ENCODE measurements around the gene LRIG1. TPM values are rescaled to one million over a fixed set of nuclear protein-coding genes. Genes with fewer than 3 reads are reported as not detected.

The LRIG1 gene
- total RNA-seq, 4 donors from 2014 or later, result 48.6 to 58.6 (median 52.5) TPM

DNA sequence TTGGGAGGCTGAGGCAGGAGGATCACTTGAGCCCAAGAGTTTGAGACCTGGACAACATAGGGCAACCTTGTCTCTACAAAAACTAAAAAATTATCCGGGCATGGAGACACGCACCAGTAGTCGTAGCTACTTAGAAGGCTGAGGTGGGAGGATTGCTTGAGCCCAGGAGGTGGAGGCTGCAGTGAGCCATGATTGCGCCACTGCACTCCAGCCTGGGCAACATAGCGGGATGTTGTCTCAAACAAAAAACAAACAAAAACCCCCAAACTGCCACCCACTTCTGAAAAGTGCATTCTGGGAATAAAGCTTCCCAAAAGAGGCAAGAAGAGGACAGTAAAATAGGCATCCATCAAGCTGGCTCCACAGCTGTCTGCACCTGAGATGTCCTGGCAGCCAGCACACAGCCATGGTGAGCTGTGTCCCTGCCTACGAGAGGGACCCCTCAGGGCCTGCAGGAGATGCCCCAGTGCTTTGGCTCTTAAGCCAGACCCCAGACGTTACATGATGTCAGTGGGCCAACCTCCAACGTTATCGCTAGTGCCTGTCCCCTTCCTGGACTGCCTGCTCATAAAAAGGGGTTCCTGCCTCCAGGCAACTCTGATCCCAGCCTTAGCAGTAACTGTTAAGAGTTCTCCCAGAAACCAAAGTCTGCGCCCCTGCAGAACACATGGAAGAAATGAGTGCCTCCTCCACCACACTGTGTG, 101.1 kb downstream of the LRIG1 start:
- H3K36me3 ChIP-seq, result peaks cover 0 to 34% (median 0%) of the 10 kb centered on the region in 3 donors
- no peaks in the 10 kb centered on the region for H3K9me3 ChIP-seq
- no peak overlapping the region for H3K4me3 ChIP-seq
- no peaks in the 10 kb centered on the region for H3K27me3 ChIP-seq
- no peak for DNase-seq (ENCODE audit: low spot score in 2 of 2)
- TF ChIP-seq, protein P1, sequence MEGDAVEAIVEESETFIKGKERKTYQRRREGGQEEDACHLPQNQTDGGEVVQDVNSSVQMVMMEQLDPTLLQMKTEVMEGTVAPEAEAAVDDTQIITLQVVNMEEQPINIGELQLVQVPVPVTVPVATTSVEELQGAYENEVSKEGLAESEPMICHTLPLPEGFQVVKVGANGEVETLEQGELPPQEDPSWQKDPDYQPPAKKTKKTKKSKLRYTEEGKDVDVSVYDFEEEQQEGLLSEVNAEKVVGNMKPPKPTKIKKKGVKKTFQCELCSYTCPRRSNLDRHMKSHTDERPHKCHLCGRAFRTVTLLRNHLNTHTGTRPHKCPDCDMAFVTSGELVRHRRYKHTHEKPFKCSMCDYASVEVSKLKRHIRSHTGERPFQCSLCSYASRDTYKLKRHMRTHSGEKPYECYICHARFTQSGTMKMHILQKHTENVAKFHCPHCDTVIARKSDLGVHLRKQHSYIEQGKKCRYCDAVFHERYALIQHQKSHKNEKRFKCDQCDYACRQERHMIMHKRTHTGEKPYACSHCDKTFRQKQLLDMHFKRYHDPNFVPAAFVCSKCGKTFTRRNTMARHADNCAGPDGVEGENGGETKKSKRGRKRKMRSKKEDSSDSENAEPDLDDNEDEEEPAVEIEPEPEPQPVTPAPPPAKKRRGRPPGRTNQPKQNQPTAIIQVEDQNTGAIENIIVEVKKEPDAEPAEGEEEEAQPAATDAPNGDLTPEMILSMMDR (IDR thresholded peaks at IDR 0.05), result no peak
- TF ChIP-seq POLR2A (IDR thresholded peaks at IDR 0.05) (no peak), EP300 (IDR thresholded peaks at IDR 0.05) (no peak)
- 80 to 86% methylated on average over 10 of the region's 10 CpGs for WGBS, 2 donors
- peak overlapping the region in 2 of 4 donors; percentile 70 to 79 for H3K27ac ChIP-seq
- peaks cover 0 to 82% (median 27%) of the 10 kb centered on the region in 4 donors for H3K4me1 ChIP-seq

DNA sequence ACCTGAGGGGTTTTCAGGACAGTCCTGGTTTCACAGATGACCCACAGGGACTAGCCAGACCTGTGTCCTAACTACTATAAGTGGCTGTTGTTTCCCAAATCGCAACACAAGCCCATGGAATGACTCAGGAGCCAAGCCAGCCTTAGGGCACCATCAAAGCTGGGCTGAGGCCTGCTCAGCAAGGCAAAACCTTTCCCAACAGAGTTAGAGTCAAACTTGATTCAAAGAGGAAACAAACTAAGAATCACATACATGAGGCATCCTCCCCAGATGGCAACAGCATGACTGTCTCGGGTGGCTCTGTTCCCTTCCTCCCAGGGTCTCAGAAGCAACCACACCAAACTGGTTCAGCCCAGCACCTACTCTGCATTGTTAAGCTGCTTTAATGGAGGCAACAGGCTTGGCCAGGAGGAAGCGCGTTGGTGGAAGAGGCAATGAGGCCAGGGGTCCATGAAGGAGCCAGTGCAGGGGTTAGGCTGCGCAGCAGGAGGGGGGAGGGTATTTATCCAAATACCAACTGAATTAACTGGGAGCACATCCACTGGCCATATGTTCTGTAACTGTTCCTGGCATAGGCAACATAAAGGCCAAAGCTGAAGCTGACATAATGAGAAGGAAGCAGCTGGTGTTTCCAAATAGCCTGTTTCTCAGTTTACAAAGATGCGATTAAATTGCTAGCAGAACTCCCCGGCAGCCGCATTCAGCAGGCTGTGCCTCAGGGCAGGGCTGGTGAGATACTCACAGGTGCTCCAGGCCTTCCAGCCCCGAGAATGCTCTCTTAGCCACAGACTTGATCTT, 102.4 kb downstream of the LRIG1 start:
- 78 to 79% methylated on average over 9 of the region's 9 CpGs for WGBS, 2 donors
- Histone ChIP-seq H3K9me3 (no peaks in the 10 kb centered on the region), H3K27me3 (no peaks in the 10 kb centered on the region), H3K36me3 (peaks cover 0 to 30% (median 0%) of the 10 kb centered on the region in 3 donors), H3K27ac (peak overlapping the region in 1 of 4 donors; percentile 19), H3K4me3 (no peak overlapping the region), H3K4me1 (peaks cover 0 to 86% (median 27%) of the 10 kb centered on the region in 4 donors)
- no peak for DNase-seq (ENCODE audit: low spot score in 2 of 2)
- TF ChIP-seq EP300 (IDR thresholded peaks at IDR 0.05) (no peak), POLR2A (IDR thresholded peaks at IDR 0.05) (no peak)
- TF ChIP-seq, protein P1 (IDR thresholded peaks at IDR 0.05), result no peak

DNA sequence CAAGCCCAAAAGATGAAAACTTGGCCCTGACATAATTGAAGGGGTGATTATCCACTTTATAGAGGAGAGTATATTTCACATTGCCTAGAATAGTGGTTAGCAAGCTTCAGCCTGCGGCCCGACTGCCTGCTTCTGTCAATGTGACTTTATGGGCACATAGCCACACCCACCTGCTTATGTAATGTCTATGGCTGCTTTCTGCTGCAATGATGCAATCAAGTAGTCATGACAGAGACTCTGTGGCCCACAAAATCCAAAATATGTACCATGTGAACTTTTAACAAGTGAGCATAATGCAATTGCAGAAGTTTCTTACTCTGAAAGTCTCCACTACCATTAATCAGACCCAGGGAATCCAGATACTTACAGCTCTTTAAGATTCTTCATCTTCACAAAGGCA, 103.1 kb downstream of the LRIG1 start:
- no peak for TF ChIP-seq POLR2A (IDR thresholded peaks at IDR 0.05)
- TF ChIP-seq EP300 (IDR thresholded peaks at IDR 0.05), result no peak
- TF ChIP-seq, protein P1 (IDR thresholded peaks at IDR 0.05), result no peak
- DNase-seq (ENCODE audit: low spot score in 2 of 2), result no peak
- H3K27me3 ChIP-seq, result no peaks in the 10 kb centered on the region
- no peak overlapping the region for H3K27ac ChIP-seq
- H3K36me3 ChIP-seq, result peaks cover 0 to 34% (median 0%) of the 10 kb centered on the region in 3 donors
- no peaks in the 10 kb centered on the region for H3K9me3 ChIP-seq
- 49 to 51% methylated on average over 2 of the region's 2 CpGs for WGBS, 2 donors
- H3K4me1 ChIP-seq, result peaks cover 0 to 86% (median 24%) of the 10 kb centered on the region in 4 donors
- no peak overlapping the region for H3K4me3 ChIP-seq

- Histone ChIP-seq H3K4me1 (peaks cover 0 to 83% (median 18%) of the 10 kb centered on the region in 4 donors), H3K36me3 (peaks cover 0 to 43% (median 0%) of the 10 kb centered on the region in 3 donors), H3K9me3 (no peaks in the 10 kb centered on the region), H3K4me3 (no peak overlapping the region), H3K27ac (no peak overlapping the region), H3K27me3 (no peaks in the 10 kb centered on the region)
- no peak for DNase-seq (ENCODE audit: low spot score in 2 of 2)
- WGBS, 2 donors, result 96 to 97% methylated on average over 9 of the region's 9 CpGs
- TF ChIP-seq, protein P1 (IDR thresholded peaks at IDR 0.05), result no peak
- no peak for TF ChIP-seq POLR2A (IDR thresholded peaks at IDR 0.05)
- TF ChIP-seq EP300 (IDR thresholded peaks at IDR 0.05), result no peak
These were observed 103.9 kb downstream of the LRIG1 start for GRCh38 chr3:66396888-66397287.

Data from tibial nerve (tissue), 4 donors.